ENCODE data around the gene ANKUB1. TPM values are rescaled to one million over a fixed set of nuclear protein-coding genes. Genes with fewer than 3 reads are reported as not detected.

Gene ANKUB1
- total RNA-seq, 1 donor from 2014 or later: not detected

DNA sequence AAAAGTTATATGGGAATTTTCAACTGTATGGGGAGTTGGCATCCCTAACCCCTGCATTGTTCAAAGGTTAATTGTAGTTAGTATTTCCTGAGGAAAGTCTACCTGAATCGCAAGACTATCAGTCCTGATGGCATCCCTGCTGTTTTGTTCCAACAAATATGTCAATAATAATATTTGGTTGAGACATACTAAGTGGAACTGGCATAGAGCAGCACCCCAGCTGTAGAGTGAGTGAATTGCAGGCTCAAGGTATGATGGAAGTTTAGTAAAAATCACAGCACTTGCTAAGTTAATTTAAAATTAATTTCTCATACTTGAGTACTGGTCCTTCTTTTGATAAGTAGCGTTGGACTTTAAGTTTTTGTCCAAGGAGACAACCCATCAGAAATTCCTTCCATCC lies 22.1 kb downstream of the ANKUB1 start:
- Histone ChIP-seq H3K4me3 (no peak overlapping the region), H3K27ac (no peak overlapping the region), H3K4me1 (no peaks in the 10 kb centered on the region), H3K27me3 (no peaks in the 10 kb centered on the region), H3K36me3 (no peaks in the 10 kb centered on the region), H3K9me3 (no peaks in the 10 kb centered on the region)
- TF ChIP-seq, protein P1, sequence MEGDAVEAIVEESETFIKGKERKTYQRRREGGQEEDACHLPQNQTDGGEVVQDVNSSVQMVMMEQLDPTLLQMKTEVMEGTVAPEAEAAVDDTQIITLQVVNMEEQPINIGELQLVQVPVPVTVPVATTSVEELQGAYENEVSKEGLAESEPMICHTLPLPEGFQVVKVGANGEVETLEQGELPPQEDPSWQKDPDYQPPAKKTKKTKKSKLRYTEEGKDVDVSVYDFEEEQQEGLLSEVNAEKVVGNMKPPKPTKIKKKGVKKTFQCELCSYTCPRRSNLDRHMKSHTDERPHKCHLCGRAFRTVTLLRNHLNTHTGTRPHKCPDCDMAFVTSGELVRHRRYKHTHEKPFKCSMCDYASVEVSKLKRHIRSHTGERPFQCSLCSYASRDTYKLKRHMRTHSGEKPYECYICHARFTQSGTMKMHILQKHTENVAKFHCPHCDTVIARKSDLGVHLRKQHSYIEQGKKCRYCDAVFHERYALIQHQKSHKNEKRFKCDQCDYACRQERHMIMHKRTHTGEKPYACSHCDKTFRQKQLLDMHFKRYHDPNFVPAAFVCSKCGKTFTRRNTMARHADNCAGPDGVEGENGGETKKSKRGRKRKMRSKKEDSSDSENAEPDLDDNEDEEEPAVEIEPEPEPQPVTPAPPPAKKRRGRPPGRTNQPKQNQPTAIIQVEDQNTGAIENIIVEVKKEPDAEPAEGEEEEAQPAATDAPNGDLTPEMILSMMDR (IDR thresholded peaks at IDR 0.05): no peak
- ATAC-seq (no peak), DNase-seq (no peak)
- intact Hi-C loops (cut with DNase I): loop anchor here (10.0 kb wide), 1 partner anchor 275 kb away; no protein-coding TSS in a partner anchor

DNA sequence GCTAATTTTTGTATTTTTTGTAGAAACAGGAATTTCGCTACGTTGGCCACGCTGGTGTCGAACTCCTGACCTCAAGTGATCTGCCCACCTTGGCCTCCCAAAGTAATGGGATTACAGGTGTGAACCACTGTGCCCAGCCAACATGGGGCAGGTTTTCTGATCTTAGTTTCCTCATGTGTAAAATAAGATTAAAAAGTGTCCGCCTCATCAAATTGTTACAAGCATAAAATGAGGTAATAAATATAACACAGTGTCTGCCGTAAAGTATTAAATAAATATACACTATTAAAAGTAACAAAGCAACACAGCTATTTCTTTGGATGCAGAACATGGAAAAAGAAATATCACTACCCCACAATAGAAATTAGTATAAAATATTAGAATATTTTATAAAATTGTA lies 23.6 kb downstream of the ANKUB1 start:
- intact Hi-C loops (cut with DNase I): no loop called here
- H3K9me3 ChIP-seq: no peaks in the 10 kb centered on the region
- DNase-seq: no peak
- no peaks in the 10 kb centered on the region for H3K4me1 ChIP-seq
- ATAC-seq: no peak
- H3K36me3 ChIP-seq: no peaks in the 10 kb centered on the region
- no peaks in the 10 kb centered on the region for H3K27me3 ChIP-seq
- TF ChIP-seq, protein P1 (IDR thresholded peaks at IDR 0.05): no peak
- H3K4me3 ChIP-seq: no peak overlapping the region
- H3K27ac ChIP-seq: no peak overlapping the region

DNA sequence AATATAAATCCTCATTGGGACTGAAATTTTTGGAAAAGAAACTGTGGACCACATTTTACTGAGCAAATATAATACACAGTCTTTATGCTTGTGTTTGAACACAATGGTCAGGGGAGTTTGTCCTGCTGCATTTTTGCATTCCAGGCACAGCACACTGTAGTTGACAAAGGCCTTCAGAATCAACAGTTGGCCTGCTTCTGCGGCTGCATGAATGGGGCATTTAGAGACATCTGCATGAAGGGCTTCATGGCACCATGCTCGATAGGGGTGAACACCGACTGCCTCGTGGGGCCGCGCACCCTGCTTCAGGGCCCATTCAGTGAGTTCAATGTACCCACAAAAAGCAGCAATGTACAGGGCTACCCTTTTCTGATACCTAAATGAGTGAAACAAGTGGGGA lies 24.6 kb downstream of the ANKUB1 start:
- TF ChIP-seq, protein P1 (IDR thresholded peaks at IDR 0.05): no peak
- Histone ChIP-seq H3K27ac (no peak overlapping the region), H3K36me3 (no peaks in the 10 kb centered on the region), H3K4me3 (no peak overlapping the region), H3K9me3 (no peaks in the 10 kb centered on the region), H3K4me1 (no peaks in the 10 kb centered on the region), H3K27me3 (no peaks in the 10 kb centered on the region)
- no peak for DNase-seq
- ATAC-seq: no peak
- intact Hi-C loops (cut with DNase I): no loop called here

DNA sequence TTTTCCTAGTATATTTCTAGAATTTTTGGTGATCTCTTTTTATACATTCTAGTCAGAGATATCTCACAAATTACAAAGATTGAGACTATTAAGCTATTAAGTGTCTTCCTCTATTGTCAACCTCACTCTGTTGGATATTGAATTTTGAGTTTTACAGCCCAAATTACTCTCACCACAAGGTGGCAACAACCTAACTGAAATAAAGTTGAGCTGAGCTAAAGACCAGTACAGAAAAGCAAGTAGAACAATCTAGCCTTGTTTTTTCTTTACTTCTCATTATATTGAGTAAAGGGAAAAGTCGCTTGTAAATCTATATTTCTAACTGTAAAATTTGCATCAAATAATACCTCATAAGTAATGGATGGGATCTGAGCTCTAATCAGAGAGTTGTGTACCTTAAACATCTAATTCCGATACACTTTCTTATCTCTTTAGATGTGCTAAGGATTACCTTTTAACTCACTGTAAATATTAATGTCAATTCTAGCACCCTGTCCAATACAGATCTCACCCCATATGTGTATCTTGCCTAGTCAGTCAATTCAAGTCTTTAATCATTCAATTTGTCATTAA lies 26.5 kb downstream of the ANKUB1 start:
- H3K27ac ChIP-seq: no peak overlapping the region
- no peaks in the 10 kb centered on the region for H3K36me3 ChIP-seq
- H3K4me3 ChIP-seq: no peak overlapping the region
- H3K27me3 ChIP-seq: no peaks in the 10 kb centered on the region
- ATAC-seq: peak; percentile 56
- intact Hi-C loops (cut with DNase I): no loop called here
- no peaks in the 10 kb centered on the region for H3K4me1 ChIP-seq
- TF ChIP-seq, protein P1 (IDR thresholded peaks at IDR 0.05): peak; percentile 49
- no peak for DNase-seq
- H3K9me3 ChIP-seq: no peaks in the 10 kb centered on the region

DNA sequence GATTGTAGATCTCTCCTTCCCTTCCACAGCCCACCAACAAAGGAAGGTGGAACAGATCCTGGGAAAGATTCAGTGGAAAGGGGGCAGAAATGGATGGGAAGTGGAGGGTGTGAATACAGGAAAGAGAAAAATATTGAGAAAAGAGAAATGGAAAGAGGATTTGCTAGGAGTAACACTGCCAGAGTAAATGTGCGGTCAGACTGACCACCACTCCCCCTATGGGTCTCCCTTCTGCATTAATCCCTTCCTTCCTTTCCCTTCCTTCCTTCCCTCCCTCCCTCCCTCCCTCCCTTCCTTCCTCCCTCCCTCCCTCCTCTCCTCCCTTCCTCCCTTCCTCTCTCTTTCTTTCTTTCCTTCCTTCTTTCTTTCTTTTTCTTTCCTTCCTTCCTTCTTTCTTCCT lies 28.1 kb downstream of the ANKUB1 start:
- Histone ChIP-seq H3K36me3 (no peaks in the 10 kb centered on the region), H3K27me3 (no peaks in the 10 kb centered on the region), H3K9me3 (no peaks in the 10 kb centered on the region), H3K27ac (no peak overlapping the region), H3K4me3 (no peak overlapping the region), H3K4me1 (no peaks in the 10 kb centered on the region)
- ATAC-seq (no peak), DNase-seq (no peak)
- TF ChIP-seq, protein P1 (IDR thresholded peaks at IDR 0.05): no peak
- intact Hi-C loops (cut with DNase I): no loop called here
